HG03460 (cell line): ENCODE data around the gene FMN1.
A peak's percentile ranks its signal among the peaks of the same experiment; 100 is the strongest.

Source experiments
- ATAC-seq: cut with Tn5 transposase; IDR thresholded peaks from one replicate; pipeline ENCODE4 v1.9.1; 2021; ENCODE audit not compliant: unreplicated experiment

The FMN1 gene

GRCh38 chr15:32843219-32843815 lies 351.2 kb downstream of the FMN1 start:
- ATAC-seq = no peak

GRCh38 chr15:32842081-32842480 lies 352.4 kb downstream of the FMN1 start:
- ATAC-seq = no peak

GRCh38 chr15:32840507-32841245 lies 353.8 kb downstream of the FMN1 start:
- no peak for ATAC-seq

GRCh38 chr15:32838820-32839219 lies 355.7 kb downstream of the FMN1 start:
- no peak for ATAC-seq

GRCh38 chr15:32838338-32838737 lies 356.2 kb downstream of the FMN1 start:
- ATAC-seq = no peak

GRCh38 chr15:32837935-32838334 lies 356.6 kb downstream of the FMN1 start:
- no peak for ATAC-seq

GRCh38 chr15:32834156-32834555 lies 360.4 kb downstream of the FMN1 start:
- ATAC-seq = peak; percentile 97

- ATAC-seq = no peak
These were observed 361.1 kb downstream of the FMN1 start for GRCh38 chr15:32833379-32833821.

GRCh38 chr15:32831485-32831884 lies 363.0 kb downstream of the FMN1 start:
- ATAC-seq = no peak

GRCh38 chr15:32830241-32830640 lies 364.3 kb downstream of the FMN1 start:
- no peak for ATAC-seq

GRCh38 chr15:32829436-32829835 lies 365.1 kb downstream of the FMN1 start:
- ATAC-seq = no peak

- no peak for ATAC-seq
These were observed 365.9 kb downstream of the FMN1 start for GRCh38 chr15:32828507-32829186.

GRCh38 chr15:32826685-32827084 lies 367.8 kb downstream of the FMN1 start:
- ATAC-seq = no peak

- no peak for ATAC-seq
These were observed 369.3 kb downstream of the FMN1 start for GRCh38 chr15:32825219-32825618.

GRCh38 chr15:32824777-32825176 lies 369.7 kb downstream of the FMN1 start:
- no peak for ATAC-seq

- ATAC-seq = no peak
These were observed 370.8 kb downstream of the FMN1 start for GRCh38 chr15:32823750-32824149.

- ATAC-seq = no peak
These were observed 371.8 kb downstream of the FMN1 start for GRCh38 chr15:32822739-32823138.

- ATAC-seq = no peak
These were observed 375.1 kb downstream of the FMN1 start for GRCh38 chr15:32819448-32819847.

GRCh38 chr15:32818758-32819447 lies 375.6 kb downstream of the FMN1 start:
- no peak for ATAC-seq

GRCh38 chr15:32817577-32817976 lies 376.9 kb downstream of the FMN1 start:
- no peak for ATAC-seq

GRCh38 chr15:32807331-32807730 lies 387.2 kb downstream of the FMN1 start:
- ATAC-seq = no peak

GRCh38 chr15:32803631-32804030 lies 390.9 kb downstream of the FMN1 start:
- ATAC-seq = no peak
